BLaER1 (cell line): ENCODE data around the gene IFT80.

Experiments
- H3K27ac ChIP-seq: shearing (Covaris generic); formaldehyde crosslinking; 2 replicates; pipeline ENCODE4 v1.8.1; 2022
- H3K27me3 ChIP-seq: shearing (Covaris generic); formaldehyde crosslinking; 2 replicates; pipeline ENCODE4 v1.8.1; 2022
- H3K36me3 ChIP-seq: shearing (Covaris generic); formaldehyde crosslinking; 2 replicates; pipeline ENCODE4 v1.8.1; 2022
- H3K4me1 ChIP-seq: shearing (Covaris generic); formaldehyde crosslinking; 2 replicates; pipeline ENCODE4 v1.8.1; 2022
- H3K4me2 ChIP-seq: shearing (Covaris generic); formaldehyde crosslinking; 2 replicates; pipeline ENCODE4 v1.8.1; 2022
- H3K4me3 ChIP-seq: shearing (Covaris generic); formaldehyde crosslinking; 2 replicates; pipeline ENCODE4 v1.8.1; 2022
- H3K9ac ChIP-seq: shearing (Covaris generic); formaldehyde crosslinking; 2 replicates; pipeline ENCODE4 v1.8.1; 2022
- H3K9me3 ChIP-seq: shearing (Covaris generic); formaldehyde crosslinking; 2 replicates; pipeline ENCODE4 v1.8.1; 2022
- H4K20me1 ChIP-seq: shearing (Covaris generic); formaldehyde crosslinking; 2 replicates; pipeline ENCODE4 v1.8.1; 2022
- Cebpa-rat ChIP-seq: shearing (Covaris generic); IDR thresholded peaks from 2 replicates; pipeline ENCODE4 v1.8.1; 2022

The IFT80 gene

GRCh38 chr3:160291909-160292299 lies 107.1 kb downstream of the IFT80 start:
- H3K4me1 ChIP-seq, result no peaks in the 10 kb centered on the region
- no peaks in the 10 kb centered on the region; the same call in 1 of the 2 replicates for H3K9me3 ChIP-seq
- H4K20me1 ChIP-seq, result no peaks in the 10 kb centered on the region
- H3K4me3 ChIP-seq, result no peak overlapping the region
- peaks cover 8% of the 10 kb centered on the region; the same call in 1 of the 2 replicates for H3K36me3 ChIP-seq
- no peak for TF ChIP-seq Cebpa-rat
- no peak overlapping the region for H3K9ac ChIP-seq
- no peaks in the 10 kb centered on the region for H3K27me3 ChIP-seq
- no peak overlapping the region for H3K4me2 ChIP-seq
- H3K27ac ChIP-seq, result no peak overlapping the region

- no peaks in the 10 kb centered on the region for H3K4me1 ChIP-seq
- H3K4me2 ChIP-seq, result no peak overlapping the region
- no peaks in the 10 kb centered on the region for H4K20me1 ChIP-seq
- no peak for TF ChIP-seq Cebpa-rat
- H3K4me3 ChIP-seq, result no peak overlapping the region
- H3K9ac ChIP-seq, result no peak overlapping the region
- no peak overlapping the region for H3K27ac ChIP-seq
- H3K9me3 ChIP-seq, result no peaks in the 10 kb centered on the region; the same call in 1 of the 2 replicates
- no peaks in the 10 kb centered on the region for H3K27me3 ChIP-seq
- peaks cover 9% of the 10 kb centered on the region; the same call in 1 of the 2 replicates for H3K36me3 ChIP-seq
These were observed 107.6 kb downstream of the IFT80 start for GRCh38 chr3:160291290-160291908.

GRCh38 chr3:160287666-160288065 lies 111.4 kb downstream of the IFT80 start:
- Histone ChIP-seq H3K9ac (no peak overlapping the region), H3K9me3 (no peaks in the 10 kb centered on the region; the same call in 1 of the 2 replicates), H3K27me3 (no peaks in the 10 kb centered on the region), H3K4me3 (no peak overlapping the region), H3K27ac (no peak overlapping the region), H4K20me1 (no peaks in the 10 kb centered on the region), H3K4me1 (no peaks in the 10 kb centered on the region), H3K36me3 (peaks cover 13% of the 10 kb centered on the region; the same call in 1 of the 2 replicates), H3K4me2 (no peak overlapping the region)
- no peak for TF ChIP-seq Cebpa-rat

GRCh38 chr3:160286231-160286630 lies 112.8 kb downstream of the IFT80 start:
- H3K9ac ChIP-seq, result no peak overlapping the region
- no peak overlapping the region for H3K27ac ChIP-seq
- no peaks in the 10 kb centered on the region for H4K20me1 ChIP-seq
- no peaks in the 10 kb centered on the region for H3K4me1 ChIP-seq
- H3K9me3 ChIP-seq, result no peaks in the 10 kb centered on the region; the same call in 1 of the 2 replicates
- no peak overlapping the region for H3K4me3 ChIP-seq
- no peaks in the 10 kb centered on the region for H3K27me3 ChIP-seq
- no peak for TF ChIP-seq Cebpa-rat
- H3K36me3 ChIP-seq, result peaks cover 13% of the 10 kb centered on the region
- H3K4me2 ChIP-seq, result no peak overlapping the region

- H3K27ac ChIP-seq, result no peak overlapping the region
- no peak for TF ChIP-seq Cebpa-rat
- no peak overlapping the region for H3K4me3 ChIP-seq
- H3K27me3 ChIP-seq, result no peaks in the 10 kb centered on the region
- H3K36me3 ChIP-seq, result peaks cover 31% of the 10 kb centered on the region
- H3K9me3 ChIP-seq, result no peaks in the 10 kb centered on the region
- no peaks in the 10 kb centered on the region for H4K20me1 ChIP-seq
- H3K4me2 ChIP-seq, result no peak overlapping the region
- no peaks in the 10 kb centered on the region for H3K4me1 ChIP-seq
- H3K9ac ChIP-seq, result no peak overlapping the region
These were observed 118.2 kb downstream of the IFT80 start for GRCh38 chr3:160280836-160281235.

GRCh38 chr3:160279657-160280056 lies 119.4 kb downstream of the IFT80 start:
- TF ChIP-seq Cebpa-rat, result no peak

GRCh38 chr3:160278210-160278609 lies 120.8 kb downstream of the IFT80 start:
- H3K4me3 ChIP-seq, result no peak overlapping the region
- H3K9me3 ChIP-seq, result no peaks in the 10 kb centered on the region

More at GRCh38 chr3:160279657-160280056, 119.4 kb downstream of the IFT80 start:
- Histone ChIP-seq H3K27ac (no peak overlapping the region), H3K4me1 (no peaks in the 10 kb centered on the region), H3K36me3 (peaks cover 33% of the 10 kb centered on the region), H3K4me3 (no peak overlapping the region), H3K4me2 (no peak overlapping the region), H3K9ac (no peak overlapping the region), H3K27me3 (no peaks in the 10 kb centered on the region), H4K20me1 (no peaks in the 10 kb centered on the region), H3K9me3 (no peaks in the 10 kb centered on the region)

GRCh38 chr3:160265088-160265487 lies 133.9 kb downstream of the IFT80 start:
- Histone ChIP-seq H3K9me3 (no peaks in the 10 kb centered on the region), H3K4me2 (no peak overlapping the region), H3K9ac (no peak overlapping the region), H3K4me1 (no peaks in the 10 kb centered on the region), H3K27me3 (no peaks in the 10 kb centered on the region), H3K27ac (no peak overlapping the region), H3K4me3 (no peak overlapping the region), H3K36me3 (peaks cover 37% of the 10 kb centered on the region), H4K20me1 (no peaks in the 10 kb centered on the region)
- TF ChIP-seq Cebpa-rat, result no peak

More at GRCh38 chr3:160278210-160278609, 120.8 kb downstream of the IFT80 start:
- H3K4me2 ChIP-seq, result no peak overlapping the region
- no peaks in the 10 kb centered on the region for H4K20me1 ChIP-seq
- peaks cover 47% of the 10 kb centered on the region for H3K36me3 ChIP-seq
- no peaks in the 10 kb centered on the region for H3K27me3 ChIP-seq
- no peaks in the 10 kb centered on the region for H3K4me1 ChIP-seq
- H3K9ac ChIP-seq, result no peak overlapping the region
- TF ChIP-seq Cebpa-rat, result no peak
- no peak overlapping the region for H3K27ac ChIP-seq

- Histone ChIP-seq H3K4me1 (no peaks in the 10 kb centered on the region), H3K27me3 (no peaks in the 10 kb centered on the region), H3K27ac (no peak overlapping the region), H3K4me3 (no peak overlapping the region), H3K36me3 (peaks cover 14% of the 10 kb centered on the region), H4K20me1 (no peaks in the 10 kb centered on the region), H3K4me2 (no peak overlapping the region), H3K9ac (no peak overlapping the region), H3K9me3 (no peaks in the 10 kb centered on the region)
- no peak for TF ChIP-seq Cebpa-rat
These were observed 138.3 kb downstream of the IFT80 start for GRCh38 chr3:160260587-160261270.

GRCh38 chr3:160259589-160259988 lies 139.4 kb downstream of the IFT80 start:
- peaks cover 10% of the 10 kb centered on the region for H3K36me3 ChIP-seq
- H3K27me3 ChIP-seq, result no peaks in the 10 kb centered on the region
- H4K20me1 ChIP-seq, result no peaks in the 10 kb centered on the region
- H3K9ac ChIP-seq, result no peak overlapping the region
- no peaks in the 10 kb centered on the region for H3K4me1 ChIP-seq
- H3K27ac ChIP-seq, result no peak overlapping the region
- no peak overlapping the region for H3K4me2 ChIP-seq
- no peaks in the 10 kb centered on the region for H3K9me3 ChIP-seq
- H3K4me3 ChIP-seq, result no peak overlapping the region
- TF ChIP-seq Cebpa-rat, result no peak
